Mammary epithelial cell (primary cell): ENCODE data around the gene EHF.

Source experiments
- EZH2 ChIP-seq: IDR thresholded peaks from 2 replicates; pipeline ENCODE4 v1.6.1; 2012; ENCODE audit warnings: low read length, inconsistent platforms, borderline replicate concordance
- TF ChIP-seq, protein P1 (sequence below), 2 donors: IDR thresholded peaks in 1 of 2; conservative IDR thresholded peaks in 1 of 2; 2 replicates each; pipeline ENCODE4 v1.5.1; 2011 to 2012; ENCODE audit warnings: inconsistent platforms in 2 of 2, low read length in 2 of 2, mild to moderate bottlenecking in 2 of 2, control low read depth in 1 of 2, low read depth in 1 of 2; ENCODE audit not compliant: insufficient read depth in 1 of 2; ENCODE audit errors: extremely low read depth in 1 of 2

- TF ChIP-seq, protein P1, sequence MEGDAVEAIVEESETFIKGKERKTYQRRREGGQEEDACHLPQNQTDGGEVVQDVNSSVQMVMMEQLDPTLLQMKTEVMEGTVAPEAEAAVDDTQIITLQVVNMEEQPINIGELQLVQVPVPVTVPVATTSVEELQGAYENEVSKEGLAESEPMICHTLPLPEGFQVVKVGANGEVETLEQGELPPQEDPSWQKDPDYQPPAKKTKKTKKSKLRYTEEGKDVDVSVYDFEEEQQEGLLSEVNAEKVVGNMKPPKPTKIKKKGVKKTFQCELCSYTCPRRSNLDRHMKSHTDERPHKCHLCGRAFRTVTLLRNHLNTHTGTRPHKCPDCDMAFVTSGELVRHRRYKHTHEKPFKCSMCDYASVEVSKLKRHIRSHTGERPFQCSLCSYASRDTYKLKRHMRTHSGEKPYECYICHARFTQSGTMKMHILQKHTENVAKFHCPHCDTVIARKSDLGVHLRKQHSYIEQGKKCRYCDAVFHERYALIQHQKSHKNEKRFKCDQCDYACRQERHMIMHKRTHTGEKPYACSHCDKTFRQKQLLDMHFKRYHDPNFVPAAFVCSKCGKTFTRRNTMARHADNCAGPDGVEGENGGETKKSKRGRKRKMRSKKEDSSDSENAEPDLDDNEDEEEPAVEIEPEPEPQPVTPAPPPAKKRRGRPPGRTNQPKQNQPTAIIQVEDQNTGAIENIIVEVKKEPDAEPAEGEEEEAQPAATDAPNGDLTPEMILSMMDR (conservative IDR thresholded peaks at IDR 0.05 in 1 of 2, IDR thresholded peaks at IDR 0.05 in 1 of 2; ENCODE audit: extremely low read depth in 1 of 2, insufficient read depth in 1 of 2, low read depth in 1 of 2, low read length in 2 of 2), result no peak
- no peak for TF ChIP-seq EZH2
Observed at GRCh38 chr11:34586488-34587281, 34.2 kb upstream of the EHF start.
